ENCODE results near the gene FBXW5.

The FBXW5 gene

GRCh38 chr9:136949817-136950655, 5.5 kb upstream of the FBXW5 start:
- DNase-seq (ENCODE audit: low read depth in 2 of 2): peak; percentile 96

DNA sequence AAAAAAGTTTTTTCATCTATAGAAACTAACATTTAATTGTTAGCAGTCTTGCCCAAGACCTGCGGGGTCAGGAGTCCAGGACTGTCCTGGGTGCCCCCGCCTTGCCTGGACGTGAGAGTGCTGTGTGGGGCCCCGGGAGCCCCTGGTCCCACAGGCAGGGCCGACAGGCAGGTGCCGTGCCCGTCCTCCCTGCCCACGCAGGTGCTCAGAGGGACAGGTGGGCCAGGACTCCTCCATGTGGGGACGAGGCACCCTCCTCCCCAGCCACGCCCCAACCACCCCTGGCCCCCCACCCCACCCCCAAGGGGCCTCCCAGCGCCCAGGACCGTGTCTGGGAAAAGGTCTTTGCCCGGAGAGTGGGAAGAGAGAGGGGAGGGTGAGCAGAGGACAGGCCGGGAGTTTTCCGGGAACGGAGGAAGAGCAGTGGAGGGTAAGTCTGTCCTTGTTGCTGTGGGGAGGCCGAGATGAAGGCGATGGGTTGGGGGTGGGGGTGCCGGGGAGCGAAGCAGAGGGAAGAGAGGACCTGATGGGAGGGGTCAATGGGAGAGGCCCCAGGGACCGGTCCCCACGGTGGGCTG, 4.8 kb upstream of the FBXW5 start:
- DNase-seq (ENCODE audit: low read depth in 2 of 2): no peak

DNA sequence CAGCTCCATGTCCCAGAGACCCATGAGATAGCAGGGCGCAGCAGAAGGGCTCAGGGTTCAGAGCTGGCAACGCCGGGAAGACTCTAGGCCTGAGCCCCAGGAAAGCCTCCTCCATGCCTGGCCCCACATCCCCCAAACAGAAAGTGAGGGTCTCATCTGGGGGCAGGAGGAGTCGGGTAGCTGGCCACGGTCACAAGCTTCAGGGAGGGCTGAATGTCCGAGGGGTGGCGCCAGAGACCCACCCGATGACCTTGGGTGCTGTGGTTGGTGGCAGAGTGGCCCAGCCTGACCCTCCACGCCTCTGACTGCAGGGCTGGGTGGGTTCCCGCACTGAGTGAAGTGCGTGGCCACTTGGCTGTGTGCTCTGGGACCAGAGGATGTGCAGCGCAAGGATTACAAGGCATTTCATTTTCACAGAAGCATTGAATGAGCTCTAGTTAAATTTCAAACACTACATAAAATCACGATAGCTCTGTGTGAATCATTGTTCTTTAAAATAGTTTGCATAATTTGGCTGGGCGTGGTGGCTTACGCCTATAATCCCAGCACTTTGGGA, 3.5 kb upstream of the FBXW5 start:
- no peak for DNase-seq (ENCODE audit: low read depth in 2 of 2)

DNA sequence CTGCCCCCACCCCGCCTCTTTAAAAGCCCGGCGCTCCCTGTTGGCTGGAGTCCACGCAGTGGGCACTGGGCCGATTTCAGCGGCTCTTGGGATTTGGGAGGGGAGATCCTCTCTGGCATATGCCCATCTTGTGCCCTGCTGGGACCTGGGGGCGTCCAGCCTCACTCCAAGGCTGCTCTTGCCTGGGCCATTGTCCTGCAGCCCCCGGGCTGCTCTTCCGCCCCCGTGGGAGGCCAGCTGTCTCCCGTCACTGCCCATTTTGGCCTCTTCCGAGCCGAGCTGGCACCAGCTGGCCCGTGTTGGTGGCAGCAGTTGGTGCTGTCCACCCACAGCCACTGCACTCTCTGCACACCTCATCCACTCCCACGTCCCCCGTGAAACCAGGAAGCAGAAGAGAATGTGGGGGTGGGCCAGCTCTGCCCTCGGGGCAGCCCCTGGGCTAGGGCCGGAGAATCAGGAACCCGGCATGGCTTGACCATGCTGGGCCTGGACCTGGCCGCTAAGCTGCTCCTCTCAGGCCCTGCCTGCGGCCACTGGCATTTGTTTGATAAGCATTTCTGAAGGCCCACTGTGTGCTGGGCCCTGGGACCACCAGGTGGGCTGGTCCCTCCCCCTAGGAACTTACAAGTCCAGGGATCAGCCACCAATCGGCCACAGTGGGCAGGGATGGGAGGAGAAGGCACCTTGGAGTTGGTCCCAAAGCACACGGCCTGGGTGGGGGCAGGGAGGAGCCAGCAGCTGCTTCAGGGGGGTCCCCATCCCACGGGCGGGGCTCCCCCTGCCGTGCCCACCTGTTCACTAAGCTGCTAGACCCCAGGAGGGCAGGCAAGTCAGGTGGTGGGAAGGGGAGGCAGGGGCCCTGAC, 2.7 kb upstream of the FBXW5 start:
- no peak for DNase-seq (ENCODE audit: low read depth in 2 of 2)

DNA sequence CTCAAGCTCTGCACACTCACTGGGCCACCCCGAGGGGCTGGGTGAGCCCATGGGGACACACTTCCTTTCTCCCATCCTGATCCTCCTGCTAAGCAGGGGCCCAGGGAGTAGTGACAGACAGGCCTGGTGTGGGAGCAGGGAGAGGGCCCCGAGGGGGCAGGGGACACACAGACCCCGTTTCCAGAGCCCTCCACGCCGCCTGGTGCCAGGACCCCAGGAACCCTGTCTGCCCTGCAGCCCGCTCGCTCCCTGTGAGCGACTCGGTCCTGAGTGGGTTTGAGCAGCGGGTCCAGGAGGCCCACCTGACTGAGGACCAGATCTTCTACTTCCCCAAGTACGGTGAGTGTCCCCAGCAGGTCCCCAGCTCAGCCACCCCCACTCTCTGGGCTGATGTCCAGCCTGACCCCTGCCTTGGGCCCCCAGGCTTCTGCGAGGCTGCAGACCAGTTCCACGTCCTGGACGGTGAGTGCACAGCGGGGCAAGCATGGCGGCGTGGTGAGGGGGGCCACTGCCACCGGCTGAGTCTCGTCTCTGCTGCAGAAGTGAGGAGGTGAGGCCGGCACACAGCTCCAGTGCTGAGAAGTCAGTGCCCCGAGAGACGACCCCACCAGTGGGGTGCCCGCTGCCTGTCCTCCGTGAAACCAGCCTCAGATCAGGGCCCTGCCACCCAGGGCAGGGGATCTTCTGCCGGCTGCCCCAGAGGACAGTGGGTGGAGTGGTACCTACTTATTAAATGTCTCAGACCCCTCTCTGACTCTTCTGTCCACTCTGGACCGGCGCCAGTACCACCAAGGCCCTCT, 1.9 kb upstream of the FBXW5 start:
- DNase-seq (ENCODE audit: low read depth in 2 of 2): no peak

GRCh38 chr9:136945333-136946227, 1.0 kb upstream of the FBXW5 start:
- no peak for DNase-seq (ENCODE audit: low read depth in 2 of 2)

DNA sequence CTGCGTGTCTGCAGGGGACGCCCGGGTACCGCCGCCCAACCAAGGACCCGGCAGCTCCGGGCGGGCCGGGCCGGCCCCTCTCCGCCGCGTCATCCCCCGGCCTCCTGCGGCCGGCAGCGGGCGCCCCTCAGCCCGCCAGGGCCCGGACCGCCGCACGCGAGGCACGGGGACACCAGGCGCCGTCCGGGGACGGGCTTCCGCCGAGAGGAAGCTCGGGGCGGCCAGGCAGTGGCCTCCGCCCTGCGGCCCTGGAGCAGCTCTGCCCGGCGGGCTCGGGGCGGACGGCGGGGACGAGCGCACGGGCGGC, 373 bp downstream of the FBXW5 start:
- peak; percentile 13 to 16 for DNase-seq (ENCODE audit: low read depth in 2 of 2)

DNA sequence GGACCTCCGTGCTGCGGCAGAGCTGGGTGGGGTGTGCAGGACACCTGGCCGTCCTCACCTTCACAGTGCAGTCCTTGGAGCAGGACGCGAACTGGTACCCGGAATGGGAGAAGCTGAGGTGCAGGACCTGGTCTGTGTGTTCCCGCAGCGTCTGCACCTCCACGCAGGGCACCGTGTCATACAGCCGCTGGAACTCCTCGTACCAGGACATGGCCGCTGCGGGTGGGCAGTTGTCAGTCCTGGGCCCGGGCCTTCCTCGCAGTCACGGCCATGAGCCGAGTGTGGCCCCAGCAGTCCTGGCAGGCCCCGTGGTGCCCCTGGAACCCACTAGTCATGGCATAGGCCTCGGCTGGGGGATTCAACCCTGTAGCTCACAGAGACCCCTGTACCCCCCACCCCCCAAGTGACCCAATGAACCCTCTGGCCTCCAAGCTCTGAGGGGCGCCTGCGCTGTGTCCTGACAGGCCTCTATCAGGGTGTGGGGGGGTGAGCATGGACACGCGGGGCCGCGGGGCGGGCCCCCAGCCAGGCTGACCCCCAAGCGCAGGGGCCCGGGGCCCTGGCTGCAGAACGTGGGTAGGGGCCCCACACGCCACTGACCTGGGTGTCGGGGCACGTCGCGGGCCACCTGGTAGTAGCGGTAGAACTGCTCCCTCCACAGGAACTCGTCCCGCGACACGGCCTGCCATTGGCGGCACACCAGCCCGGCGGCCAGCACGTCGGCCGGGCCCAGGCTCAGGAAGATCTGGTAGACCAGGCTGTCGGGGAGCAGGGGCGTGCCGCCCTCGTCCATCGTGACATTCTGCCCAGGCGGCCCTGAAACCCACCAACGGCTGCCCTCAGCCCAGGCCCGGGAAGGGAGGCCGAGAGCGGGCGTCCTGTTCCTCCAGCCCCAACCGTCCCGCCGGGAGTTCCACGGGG, 987 bp downstream of the FBXW5 start:
- DNase-seq (ENCODE audit: low read depth in 2 of 2): peak; percentile 34 to 37

- no peak for DNase-seq (ENCODE audit: low read depth in 2 of 2)
These were observed 1.7 kb downstream of the FBXW5 start for GRCh38 chr9:136942881-136943230.

DNA sequence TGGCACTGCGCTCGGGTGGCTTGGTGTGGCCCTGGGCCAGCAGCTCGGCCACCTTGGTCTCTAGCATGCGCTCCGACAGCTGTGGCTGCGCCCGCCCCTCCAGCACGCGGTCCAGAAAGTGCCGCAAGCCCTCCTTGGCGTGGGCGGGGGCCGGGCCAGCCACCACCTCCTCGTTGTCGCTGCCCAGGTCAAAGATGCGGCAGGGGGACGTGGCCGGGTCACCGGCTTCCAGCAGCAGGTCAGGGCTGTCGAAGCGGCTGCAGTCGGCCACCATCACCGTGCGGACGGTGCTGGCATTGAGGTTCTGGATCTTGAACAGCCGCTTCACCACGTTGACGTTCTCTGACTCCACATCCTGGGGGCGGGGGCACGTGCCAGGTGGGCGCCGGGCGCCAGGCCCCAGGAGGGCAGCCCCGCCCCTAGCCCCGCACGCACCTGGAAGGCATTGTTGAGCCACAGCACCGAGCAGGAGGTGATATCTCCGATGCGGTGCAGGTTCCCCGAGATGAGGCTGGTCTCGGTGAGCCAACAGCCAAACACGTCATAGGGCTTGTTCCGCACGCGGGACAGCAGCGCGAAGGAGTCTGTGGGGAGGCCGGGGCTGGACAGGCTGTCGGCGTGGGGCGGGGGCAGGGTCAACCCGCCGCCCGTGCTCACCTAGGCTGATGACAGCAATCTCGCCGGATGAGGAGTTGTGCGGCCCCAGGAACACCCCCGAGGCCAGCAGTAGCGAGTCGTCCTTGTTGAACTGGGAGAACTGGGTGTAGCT, 2.2 kb downstream of the FBXW5 start:
- no peak for DNase-seq (ENCODE audit: low read depth in 2 of 2)

DNA sequence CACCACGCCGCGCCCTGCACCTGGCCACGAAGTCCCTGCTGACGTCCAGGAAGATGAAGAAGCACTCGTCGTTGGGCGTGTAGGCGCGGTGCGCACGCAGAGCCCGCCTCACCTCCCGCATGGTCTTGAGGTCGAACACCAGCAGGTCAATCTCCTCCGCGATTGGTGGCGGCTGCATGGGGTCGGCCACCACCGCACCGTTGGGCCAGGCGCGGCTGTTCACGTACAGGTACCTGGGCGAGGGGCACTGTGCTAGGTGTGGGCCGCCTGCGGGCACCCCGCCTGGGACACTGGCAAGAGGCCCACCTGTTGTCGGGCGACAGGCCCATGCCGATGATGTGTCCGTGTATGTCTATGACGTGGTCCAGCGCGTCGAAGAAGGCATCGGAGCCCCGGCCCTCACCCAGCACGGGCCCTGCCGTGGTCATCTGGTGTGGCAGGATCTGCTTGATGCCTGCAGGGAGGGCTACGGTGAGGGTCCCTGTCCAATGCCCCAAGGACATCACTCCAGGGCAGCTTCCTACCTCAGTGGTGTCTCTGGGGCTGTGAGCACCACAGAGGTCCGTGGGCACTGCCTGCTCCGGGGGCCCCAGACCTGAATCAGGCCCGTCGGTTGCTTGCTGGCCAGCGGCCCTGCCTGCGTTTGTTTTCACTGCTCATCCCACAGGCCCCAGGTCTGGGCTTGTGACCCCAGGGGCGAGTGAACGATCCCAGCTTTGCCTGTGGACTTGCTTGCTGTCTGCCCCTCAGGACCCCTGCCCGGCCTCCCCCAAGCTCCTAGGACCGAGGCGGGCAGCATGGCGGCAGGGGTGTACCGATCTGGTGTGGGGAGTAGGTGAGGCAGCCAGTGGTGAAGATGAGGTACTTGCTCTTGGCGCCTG, 3.1 kb downstream of the FBXW5 start:
- DNase-seq (ENCODE audit: low read depth in 2 of 2): no peak

DNA sequence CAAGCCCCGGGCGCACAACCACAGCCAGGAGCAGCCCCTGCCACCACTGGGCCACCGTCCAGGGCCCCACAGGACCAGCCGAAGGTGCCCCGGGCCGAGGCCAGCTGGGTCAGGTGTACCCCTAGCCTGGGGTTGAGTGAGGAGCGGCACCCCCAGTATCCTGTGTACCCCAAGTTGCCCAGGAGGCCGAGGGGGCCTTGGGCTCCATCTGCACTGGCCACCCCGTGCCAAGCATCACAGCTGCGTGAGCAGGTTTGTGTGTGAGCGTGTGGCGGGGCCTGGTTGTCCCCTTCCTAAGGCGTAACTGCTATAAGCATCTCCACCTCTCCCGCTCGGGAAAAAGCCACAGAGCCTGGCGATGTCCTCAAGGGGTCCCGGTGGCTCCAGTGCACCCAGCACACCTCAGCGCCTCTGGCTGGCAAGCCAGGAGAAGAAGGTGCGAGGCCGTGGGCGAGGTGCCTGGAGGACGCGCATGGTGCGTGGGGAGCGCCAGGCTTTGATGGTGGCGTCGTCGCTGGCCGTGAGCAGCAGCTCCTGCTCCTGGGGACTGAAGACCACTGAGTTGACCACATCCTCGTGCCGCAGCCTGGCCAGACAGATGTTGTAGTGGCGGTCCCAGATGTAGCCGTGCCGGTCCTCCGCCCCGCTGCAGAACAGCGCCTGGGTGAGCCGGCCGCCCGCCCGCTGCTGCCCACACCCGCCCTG, 3.9 kb downstream of the FBXW5 start:
- no peak for DNase-seq (ENCODE audit: low read depth in 2 of 2)

DNA sequence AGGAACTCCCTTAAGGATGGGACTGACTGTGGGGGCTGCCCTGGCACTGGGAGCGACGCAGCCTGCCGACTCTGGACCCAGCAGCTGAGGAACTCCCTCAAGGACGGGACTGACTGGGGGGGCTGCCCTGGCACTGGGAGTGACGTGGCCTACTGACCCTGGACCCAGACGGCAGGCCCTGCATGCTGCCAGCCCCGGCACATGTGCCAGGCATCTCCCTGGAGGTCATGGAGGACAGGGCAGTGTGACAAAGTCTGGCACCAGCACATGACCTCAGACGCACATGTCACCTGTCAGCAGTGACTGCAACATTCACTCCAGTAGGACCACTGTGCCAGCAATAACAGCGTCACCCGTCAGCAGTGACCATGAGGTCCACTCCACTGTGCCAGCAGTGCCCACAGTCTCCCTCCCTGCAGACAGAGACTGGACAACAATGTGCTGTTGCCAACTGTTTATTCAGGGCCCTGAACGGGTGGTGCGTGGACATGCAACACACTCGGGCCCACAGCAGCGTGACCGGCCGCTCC, 4.5 kb downstream of the FBXW5 start:
- no peak for DNase-seq (ENCODE audit: low read depth in 2 of 2)

- DNase-seq (ENCODE audit: low read depth in 2 of 2): no peak
These were observed 5.0 kb downstream of the FBXW5 start for GRCh38 chr9:136939431-136939995.

DNA sequence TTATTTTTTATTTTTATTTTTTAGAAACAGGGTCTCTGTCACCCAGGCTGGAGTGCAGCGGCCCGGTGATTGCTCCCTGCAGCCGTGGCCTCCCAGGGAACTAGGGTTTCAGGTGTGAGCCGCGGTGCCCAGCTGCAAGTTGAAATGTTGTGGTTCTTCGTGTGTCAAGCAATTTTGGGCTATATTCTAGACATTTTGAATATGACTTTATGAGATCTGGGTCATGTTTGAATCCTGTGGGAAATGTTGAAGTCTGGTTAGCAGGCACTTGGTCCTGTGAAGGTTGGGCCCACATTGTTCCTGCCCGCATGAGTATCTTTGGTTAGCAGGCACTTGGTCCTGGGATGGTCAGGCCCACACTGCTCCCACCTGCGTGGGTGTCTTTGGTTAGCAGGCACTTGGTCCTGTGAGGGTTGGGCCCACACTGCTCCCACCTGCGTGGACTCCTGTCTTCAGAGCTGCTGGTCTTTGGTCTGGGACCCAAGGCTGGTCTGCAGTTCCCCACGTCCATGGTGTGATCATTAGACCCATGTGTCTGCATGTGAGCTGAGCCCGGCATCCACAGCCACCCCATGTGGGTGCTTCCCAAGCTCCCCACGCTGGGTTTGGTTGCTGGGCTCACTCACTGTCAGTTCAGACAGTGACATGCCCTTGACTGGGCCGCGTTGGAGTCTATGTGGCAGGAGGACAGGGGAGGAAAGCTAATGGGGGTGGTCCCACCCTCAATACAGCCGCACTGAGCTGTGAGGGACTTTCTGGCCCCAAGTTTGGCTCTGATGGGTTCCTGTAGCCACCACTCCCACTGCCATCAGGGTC, 7.1 kb downstream of the FBXW5 start:
- no peak for DNase-seq (ENCODE audit: low read depth in 2 of 2)
